ENCODE results near the gene RASSF6.
"Not testable (repeated sequence)": the region's sequence is repeated elsewhere in the genome, so short reads cannot be mapped to it uniquely, and the experiment has no call there.

- not testable (repeated sequence) for TF ChIP-seq EZH2 (IDR thresholded peaks at IDR 0.05; ENCODE audit: low read length, unreplicated experiment); CTCF (conservative IDR thresholded peaks at IDR 0.05; ENCODE audit: low read depth, low read length)
Measured at GRCh38 chr4:73665924-73666323, 45.7 kb upstream of the RASSF6 start.

Data from PC-3 (cell line).